ENCODE measurements around the gene STAP2. TPM values are rescaled to one million over a fixed set of nuclear protein-coding genes. Genes with fewer than 3 reads are reported as not detected.
"Not testable (repeated sequence)": the region's sequence is repeated elsewhere in the genome, so short reads cannot be mapped to it uniquely, and the experiment has no call there.

The STAP2 gene
- total RNA-seq, 1 experiment from 2014 or later = 0.19 TPM

DNA sequence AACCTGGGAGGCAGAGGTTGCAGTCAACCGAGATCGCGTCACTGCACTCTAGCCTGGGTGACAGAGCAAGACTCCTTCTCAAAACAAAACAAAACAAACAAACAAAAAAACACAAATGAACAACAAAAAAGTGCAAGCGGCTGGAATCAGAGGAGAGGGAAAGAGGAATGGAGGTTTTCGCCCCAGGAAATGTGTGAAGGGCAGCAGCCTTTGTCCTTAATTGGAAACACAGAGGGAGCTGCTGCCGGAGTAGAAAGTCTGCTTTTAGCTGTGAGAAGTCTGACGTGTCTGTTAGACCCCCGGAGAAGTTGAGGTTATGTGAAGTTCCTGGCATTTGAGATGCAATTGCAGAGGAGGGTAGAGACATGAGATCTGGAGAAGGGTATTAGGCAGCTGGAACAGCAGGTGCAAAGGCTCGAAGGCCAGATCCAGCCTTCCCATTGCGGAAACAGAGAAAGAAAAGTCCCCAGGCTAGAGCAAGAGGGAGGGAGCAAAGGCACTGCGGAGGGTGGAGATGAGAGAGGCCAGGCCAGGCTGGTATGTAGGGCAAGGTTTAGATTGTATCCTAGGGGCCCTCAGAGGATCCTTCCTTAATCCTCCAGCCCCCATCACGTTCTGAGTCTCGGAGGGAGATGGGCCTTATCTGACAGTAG lies 36.9 kb downstream of the STAP2 start:
- no peak for DNase-seq (ENCODE audit: low spot score)

GRCh38 chr19:4300589-4300988 lies 38.0 kb downstream of the STAP2 start:
- DNase-seq (ENCODE audit: low spot score) = no peak

GRCh38 chr19:4298810-4299550 lies 39.6 kb downstream of the STAP2 start:
- no peak for DNase-seq (ENCODE audit: low spot score)

- no peak for DNase-seq (ENCODE audit: low spot score)
These were observed 40.5 kb downstream of the STAP2 start for GRCh38 chr19:4297901-4298809.

DNA sequence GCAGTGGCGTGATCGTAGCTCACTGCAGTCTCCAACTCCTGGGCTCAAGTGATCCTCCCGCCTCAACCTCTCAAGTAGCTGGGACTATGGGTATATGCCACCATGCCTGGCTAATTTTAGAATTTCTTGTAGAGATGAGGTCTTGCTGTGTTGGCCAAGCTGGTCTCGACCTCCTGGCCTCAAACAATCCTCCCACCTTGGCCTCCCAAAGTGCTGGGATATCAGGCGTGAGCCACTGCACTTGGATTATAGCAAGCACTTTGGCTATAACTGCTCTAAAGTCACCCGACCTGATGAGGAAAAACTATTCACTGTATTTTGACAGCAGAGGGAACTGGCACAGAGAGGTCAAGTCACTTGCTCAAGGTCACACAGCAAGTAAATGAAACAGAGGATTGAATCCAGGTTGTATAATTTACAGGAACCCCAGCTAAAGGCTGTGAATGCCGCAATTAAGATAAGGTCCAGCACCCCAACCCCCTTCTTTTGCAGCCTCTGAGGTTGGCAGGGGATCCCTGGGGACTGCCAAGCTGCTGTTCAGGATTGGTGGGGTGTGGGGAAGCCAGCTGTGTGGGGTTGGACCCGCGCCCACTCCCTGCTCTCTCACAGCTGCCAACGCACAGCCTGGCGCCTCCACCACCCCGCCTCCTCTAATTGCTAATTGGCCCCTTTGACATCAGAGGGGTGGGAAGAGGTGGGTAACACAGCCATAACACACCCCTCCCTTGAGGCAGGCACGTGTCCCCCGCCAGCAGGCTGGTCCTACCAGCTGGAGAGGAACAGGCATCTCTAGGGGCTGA lies 42.5 kb downstream of the STAP2 start:
- peak; percentile 66 for DNase-seq (ENCODE audit: low spot score)

DNA sequence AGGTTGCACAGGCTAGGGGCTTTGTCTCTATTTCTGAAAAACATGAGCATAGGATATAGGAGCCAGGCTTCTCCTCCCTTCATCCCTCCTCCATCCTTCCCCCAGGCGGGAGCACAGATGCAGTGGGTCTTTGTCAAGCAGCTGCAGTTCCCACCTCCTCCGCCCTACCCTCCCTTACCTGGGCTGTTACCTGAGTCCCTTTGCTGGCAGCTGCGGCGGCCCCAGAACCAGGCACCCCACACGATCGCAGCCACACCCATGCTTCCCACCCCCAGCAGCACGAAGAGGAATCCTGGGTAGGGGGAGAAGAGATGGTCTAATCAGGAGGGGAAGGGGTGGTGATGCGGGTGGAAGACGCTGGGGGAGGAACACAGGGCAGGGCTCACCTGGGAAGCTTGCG lies 44.2 kb downstream of the STAP2 start:
- DNase-seq (ENCODE audit: low spot score) = no peak

- DNase-seq (ENCODE audit: low spot score) = no peak
These were observed 46.1 kb downstream of the STAP2 start for GRCh38 chr19:4292515-4292914.

DNA sequence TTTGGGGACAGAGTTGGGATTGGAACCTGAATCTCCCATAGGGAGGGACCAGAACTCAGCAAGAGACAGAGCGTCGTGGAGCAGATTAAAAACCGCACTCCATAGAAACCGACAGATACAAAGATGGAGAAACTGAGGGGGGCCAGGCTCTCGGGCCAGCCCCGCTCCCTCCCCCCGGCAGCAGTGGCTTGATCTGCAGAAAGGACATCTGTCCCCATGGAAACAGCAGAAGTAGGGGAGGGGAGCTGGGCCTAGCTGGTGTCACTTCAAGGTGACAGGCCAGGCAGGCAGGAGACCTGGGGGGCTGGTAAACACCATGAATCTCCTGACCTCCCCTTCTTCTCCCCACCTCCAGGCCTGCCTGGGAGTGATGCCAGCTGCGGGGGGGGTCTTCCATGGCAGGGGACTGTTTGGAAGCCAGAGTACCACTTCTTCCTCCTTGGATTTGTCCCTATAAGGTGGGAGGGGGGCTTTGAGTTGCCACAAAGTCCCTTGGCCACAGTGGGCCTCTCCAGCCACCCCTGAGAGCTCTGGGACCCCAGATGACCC lies 47.4 kb downstream of the STAP2 start:
- DNase-seq (ENCODE audit: low spot score) = no peak

GRCh38 chr19:4288091-4288777 lies 50.4 kb downstream of the STAP2 start:
- no peak for DNase-seq (ENCODE audit: low spot score)

DNA sequence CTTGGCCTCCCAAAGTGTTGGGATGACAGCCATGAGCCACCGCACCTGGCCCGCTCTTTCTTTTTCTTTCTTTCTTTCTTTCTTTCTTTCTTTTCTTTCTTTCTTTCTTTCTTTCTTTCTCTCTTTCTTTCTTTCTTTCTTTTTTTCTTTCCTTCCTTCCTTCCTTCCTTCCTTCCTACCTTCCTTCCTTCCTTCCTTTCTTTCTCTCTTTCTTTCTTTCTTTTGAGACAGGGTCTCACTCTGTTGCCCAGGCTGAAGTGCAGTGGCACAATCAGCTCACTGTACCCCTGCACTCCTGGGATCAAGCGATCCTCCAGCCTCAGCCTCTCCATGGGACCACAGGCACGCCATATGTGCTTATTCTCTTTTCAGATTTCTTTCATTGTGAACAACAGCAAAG lies 52.5 kb downstream of the STAP2 start:
- not testable (repeated sequence) for DNase-seq (ENCODE audit: low spot score)

DNA sequence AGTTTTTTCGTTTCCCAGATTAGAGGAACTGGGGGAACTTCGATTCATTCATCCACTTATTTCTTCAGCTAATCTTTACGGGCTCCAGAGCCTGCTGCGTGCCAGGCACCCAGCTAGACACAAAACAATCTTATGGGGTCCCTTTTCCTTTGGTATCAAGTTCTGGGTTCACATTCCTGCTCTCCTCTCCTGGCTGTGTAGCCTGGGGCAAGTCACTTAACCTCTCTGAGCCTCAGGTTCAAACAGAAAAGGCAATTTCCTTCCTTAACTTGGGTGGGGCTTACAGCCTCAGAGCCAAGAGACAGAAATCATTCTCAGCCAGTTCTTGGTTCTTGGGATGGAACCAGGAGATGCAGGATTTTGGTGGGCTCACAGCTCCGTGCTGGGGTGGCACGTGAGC lies 53.7 kb downstream of the STAP2 start:
- no peak for DNase-seq (ENCODE audit: low spot score)

DNA sequence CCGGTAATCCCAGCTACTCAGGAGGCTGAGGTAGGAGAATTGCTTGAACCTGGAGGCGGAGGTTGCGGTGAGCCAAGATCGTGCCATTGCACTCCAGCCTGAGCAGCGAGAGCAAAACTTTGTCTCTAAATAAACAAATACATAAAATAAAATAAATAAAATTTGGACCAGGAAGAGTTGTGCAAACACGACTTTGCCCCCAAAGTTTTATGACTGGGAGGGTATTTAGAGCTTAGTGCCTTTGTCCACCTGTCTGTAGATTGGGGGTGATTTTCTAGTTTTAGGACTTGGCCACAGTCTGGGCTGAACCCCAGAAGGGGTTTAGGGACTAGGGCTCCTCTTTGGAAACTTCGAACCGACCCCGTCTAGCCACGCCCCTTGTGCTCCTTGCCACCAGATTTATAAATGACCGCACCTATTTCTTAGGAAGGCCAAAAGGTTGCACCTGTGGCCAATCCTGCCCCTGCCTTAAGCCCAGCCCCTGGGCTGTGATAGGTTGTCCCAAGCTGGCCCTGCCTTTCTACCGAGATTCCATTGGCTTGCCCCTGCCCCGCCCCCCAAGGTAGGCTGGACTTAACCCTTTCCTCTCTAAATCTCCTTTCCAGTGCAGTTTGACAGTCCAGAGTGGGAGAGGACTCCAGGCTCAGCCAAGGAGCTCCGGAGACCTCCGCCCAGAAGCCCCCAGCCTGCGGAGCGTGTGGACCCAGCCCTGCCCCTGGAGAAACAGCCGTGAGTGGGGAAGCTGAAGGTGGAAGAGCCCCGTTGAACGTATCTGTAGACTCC lies 54.3 kb downstream of the STAP2 start:
- DNase-seq (ENCODE audit: low spot score) = no peak

DNA sequence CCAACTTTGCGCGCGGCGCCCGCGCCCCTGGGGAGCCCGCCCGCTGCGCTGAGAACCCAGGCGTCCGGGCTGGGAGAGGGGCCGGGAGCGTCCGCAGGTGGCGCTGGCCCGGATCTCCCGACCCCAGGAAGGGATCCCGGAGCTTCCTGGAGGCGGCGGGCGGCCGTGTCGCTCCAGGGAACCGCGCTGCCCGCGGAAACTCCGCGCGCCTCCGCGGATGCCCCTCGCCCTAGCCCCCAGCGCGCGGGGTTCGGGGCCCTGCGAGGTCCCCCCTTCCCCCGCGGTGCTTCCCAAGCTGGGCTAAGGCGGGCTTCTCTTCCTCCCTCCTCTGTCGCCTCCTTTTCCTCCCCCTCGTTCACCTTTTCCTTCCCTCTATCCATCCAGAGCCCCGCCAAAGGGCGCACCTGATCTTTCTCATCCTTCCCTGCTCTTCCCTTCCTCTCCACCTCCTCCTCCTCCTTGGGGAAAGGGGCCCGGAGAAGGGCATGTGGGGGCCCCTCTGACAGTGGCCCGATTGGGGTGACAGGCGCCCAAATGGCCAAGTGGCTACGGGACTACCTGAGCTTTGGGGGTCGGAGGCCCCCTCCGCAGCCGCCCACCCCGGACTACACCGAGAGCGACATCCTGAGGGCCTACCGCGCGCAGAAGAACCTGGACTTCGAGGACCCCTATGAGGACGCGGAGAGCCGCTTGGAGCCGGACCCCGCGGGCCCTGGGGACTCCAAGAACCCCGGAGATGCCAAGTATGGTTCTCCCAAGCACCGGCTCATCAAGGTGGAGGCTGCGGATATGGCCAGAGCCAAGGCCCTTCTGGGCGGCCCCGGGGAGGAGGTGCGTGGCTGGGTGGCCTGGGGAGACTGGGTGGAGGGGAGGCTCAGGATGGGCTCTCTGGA lies 58.9 kb downstream of the STAP2 start:
- no peak for DNase-seq (ENCODE audit: low spot score)

DNA sequence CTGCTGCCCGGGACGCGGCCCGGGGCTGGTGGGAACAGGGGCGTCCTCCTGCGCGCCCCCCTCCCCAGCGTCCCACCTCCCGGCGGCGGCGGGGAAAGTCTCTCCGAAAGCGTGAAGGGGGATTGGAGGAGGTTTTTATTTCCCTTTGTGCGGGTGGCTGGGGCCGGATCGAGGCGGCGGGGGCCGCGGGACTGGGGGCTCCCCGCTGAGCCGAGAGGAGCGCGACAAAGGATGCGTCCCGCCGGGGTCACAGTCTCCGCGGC lies 59.4 kb downstream of the STAP2 start:
- no peak for DNase-seq (ENCODE audit: low spot score)

DNA sequence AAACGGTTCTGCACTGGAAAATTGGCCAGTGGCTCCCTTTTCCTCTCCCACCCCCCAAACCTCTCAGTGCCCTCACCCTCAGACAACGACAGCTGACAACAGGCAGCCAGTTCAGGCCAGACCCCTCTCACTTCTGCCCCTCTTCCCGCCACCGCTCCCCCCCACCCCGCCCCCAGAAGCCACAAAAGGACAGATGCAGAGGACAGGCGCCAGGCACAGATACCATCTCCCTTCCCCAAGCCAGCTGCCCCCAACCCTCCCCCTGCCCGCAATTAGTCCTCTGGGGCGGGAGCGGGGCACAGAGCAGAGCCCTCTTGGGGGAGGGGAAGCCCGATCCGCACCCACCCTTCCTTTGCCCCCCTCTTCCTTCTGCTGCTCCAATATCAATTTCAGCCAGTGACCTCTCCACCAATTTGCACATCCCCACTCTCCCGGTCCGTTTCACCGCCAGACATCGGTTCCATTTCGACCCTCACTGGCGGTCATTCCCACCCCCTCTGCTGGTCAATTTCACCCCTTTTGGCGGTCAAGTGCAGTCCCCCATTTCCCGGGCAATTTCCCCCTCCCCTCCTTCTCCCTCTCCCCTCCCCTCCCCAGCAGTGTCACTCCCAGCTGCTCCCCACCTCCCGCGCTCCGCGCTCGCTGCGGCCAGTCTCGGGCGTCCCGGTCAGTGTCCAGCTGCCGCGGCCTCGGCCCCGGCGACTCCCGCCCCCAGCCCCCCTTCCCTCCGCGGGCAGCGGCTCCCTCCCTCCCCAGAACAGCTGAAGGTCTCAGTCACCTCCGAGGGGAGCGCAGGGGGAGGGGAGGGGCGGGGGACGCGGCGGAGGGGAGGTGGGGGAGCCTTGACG lies 60.0 kb downstream of the STAP2 start, which contains the start of gene SHD:
Gene SHD, plus strand, starts transcription at position 848 of the 848 bp plus-strand sequence. CDS start 798 bp downstream, outside the sequence.
- DNase-seq (ENCODE audit: low spot score) = no peak

DNA sequence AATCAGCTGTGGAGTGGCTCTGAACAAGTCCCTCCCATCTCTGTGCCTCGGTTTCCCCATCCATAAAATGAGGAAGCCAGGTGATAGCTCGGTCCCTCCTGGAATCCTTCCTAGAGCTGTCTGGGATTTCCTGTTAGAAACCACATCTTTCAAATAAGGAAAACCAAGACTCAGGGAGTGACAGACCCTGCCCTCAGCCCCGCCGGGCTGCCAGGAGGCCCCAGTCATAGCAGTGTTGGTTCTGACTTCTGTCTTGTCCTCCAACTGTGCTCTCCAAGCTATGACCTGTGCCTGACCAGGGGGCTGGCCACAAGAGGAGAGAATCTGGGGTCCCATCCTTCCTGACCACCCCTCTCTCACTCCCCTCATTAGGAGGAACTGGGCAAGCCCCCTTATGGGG lies 60.6 kb downstream of the STAP2 start:
- DNase-seq (ENCODE audit: low spot score) = no peak

GRCh38 chr19:4277191-4277696 lies 61.4 kb downstream of the STAP2 start:
- DNase-seq (ENCODE audit: low spot score) = no peak

DNA sequence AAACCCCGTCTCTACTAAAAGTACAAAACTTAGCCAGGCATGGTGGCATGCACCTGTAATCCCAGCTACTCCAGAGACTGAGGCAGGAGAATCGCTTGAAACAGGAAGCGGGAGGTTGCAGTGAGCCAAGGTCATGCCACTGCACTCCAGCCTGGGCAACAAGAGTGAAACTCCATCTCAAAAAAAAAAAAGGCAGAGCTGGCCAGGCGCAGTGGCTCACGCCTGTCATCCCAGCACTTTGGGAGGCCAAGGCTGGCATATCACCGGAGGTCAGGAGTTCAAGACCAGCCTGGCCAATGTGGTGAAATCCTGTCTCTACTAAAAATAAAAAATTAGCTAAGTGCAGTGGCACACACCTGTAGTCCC lies 64.3 kb downstream of the STAP2 start:
- DNase-seq (ENCODE audit: low spot score) = not testable (repeated sequence)
